Eye (tissue), 1 donor: ENCODE measurements around the gene TBC1D1.

ENCODE experiments used
- DNase-seq: peaks from one replicate; pipeline ENCODE4 v3.0.0-alpha.2; 2015

The TBC1D1 gene

GRCh38 chr4:38107818-38108217 is 216.9 kb downstream of the TBC1D1 start:
- no peak for DNase-seq

- no peak for DNase-seq
Observed at GRCh38 chr4:38109370-38109769, 218.5 kb downstream of the TBC1D1 start.

- peak; percentile 77 for DNase-seq
Observed at GRCh38 chr4:38109896-38110295, 219.0 kb downstream of the TBC1D1 start.

GRCh38 chr4:38111024-38111423 is 220.1 kb downstream of the TBC1D1 start:
- no peak for DNase-seq

GRCh38 chr4:38111717-38112116 is 220.8 kb downstream of the TBC1D1 start:
- peak; percentile 43 for DNase-seq

- DNase-seq: no peak
Observed at GRCh38 chr4:38113132-38113531, 222.2 kb downstream of the TBC1D1 start.

GRCh38 chr4:38113551-38113950 is 222.7 kb downstream of the TBC1D1 start:
- no peak for DNase-seq

- peak; percentile 40 for DNase-seq
Observed at GRCh38 chr4:38114386-38115150, 223.7 kb downstream of the TBC1D1 start.

- no peak for DNase-seq
Observed at GRCh38 chr4:38115601-38116000, 224.7 kb downstream of the TBC1D1 start.

- DNase-seq: no peak
Observed at GRCh38 chr4:38117591-38117990, 226.7 kb downstream of the TBC1D1 start.

GRCh38 chr4:38119668-38120385 is 228.9 kb downstream of the TBC1D1 start:
- DNase-seq: peak; percentile 76

- DNase-seq: no peak
Observed at GRCh38 chr4:38120772-38121171, 229.9 kb downstream of the TBC1D1 start.

- DNase-seq: no peak
Observed at GRCh38 chr4:38122060-38122459, 231.2 kb downstream of the TBC1D1 start.

GRCh38 chr4:38123555-38123954 is 232.7 kb downstream of the TBC1D1 start:
- DNase-seq: no peak

- no peak for DNase-seq
Observed at GRCh38 chr4:38124961-38125360, 234.1 kb downstream of the TBC1D1 start.

GRCh38 chr4:38125816-38126215 is 234.9 kb downstream of the TBC1D1 start:
- DNase-seq: no peak

GRCh38 chr4:38128478-38129459 is 237.9 kb downstream of the TBC1D1 start:
- DNase-seq: peak; percentile 70

GRCh38 chr4:38129460-38130227 is 238.8 kb downstream of the TBC1D1 start:
- DNase-seq: peak; percentile 40

GRCh38 chr4:38130884-38131283 is 240.0 kb downstream of the TBC1D1 start:
- DNase-seq: peak; percentile 45

- peak; percentile 78 for DNase-seq
Observed at GRCh38 chr4:38131371-38132091, 240.6 kb downstream of the TBC1D1 start.

- peak; percentile 87 for DNase-seq
Observed at GRCh38 chr4:38132107-38132673, 241.3 kb downstream of the TBC1D1 start.
